ENCODE results near the gene EPPIN.

DNA sequence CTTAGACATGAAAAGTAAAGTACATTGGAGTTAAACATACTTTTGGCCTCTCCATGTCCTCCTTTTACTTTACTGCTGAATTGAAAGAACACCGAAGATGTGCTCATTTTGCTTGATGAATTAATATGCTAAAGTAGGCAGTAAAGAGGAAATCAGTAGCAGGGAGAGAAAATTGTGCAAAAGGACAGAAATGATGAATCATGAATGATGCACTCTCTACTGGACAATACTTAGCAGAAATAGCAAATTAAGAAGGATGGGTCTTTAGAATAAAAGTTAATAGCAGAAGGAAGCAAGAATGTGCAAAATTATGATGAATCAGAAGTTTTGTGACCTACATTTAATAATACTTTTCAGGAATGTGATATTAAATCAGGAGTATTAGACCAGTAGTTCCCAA, 23.4 kb downstream of the EPPIN start:
- TF ChIP-seq POLR2A (IDR thresholded peaks at IDR 0.05): no peak
- TF ChIP-seq, protein P1, sequence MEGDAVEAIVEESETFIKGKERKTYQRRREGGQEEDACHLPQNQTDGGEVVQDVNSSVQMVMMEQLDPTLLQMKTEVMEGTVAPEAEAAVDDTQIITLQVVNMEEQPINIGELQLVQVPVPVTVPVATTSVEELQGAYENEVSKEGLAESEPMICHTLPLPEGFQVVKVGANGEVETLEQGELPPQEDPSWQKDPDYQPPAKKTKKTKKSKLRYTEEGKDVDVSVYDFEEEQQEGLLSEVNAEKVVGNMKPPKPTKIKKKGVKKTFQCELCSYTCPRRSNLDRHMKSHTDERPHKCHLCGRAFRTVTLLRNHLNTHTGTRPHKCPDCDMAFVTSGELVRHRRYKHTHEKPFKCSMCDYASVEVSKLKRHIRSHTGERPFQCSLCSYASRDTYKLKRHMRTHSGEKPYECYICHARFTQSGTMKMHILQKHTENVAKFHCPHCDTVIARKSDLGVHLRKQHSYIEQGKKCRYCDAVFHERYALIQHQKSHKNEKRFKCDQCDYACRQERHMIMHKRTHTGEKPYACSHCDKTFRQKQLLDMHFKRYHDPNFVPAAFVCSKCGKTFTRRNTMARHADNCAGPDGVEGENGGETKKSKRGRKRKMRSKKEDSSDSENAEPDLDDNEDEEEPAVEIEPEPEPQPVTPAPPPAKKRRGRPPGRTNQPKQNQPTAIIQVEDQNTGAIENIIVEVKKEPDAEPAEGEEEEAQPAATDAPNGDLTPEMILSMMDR (IDR thresholded peaks at IDR 0.05): no peak
- TF ChIP-seq POLR2AphosphoS5 (IDR thresholded peaks at IDR 0.05): no peak
